ENCODE results near the gene KIF15.

- TF ChIP-seq CTCF (IDR thresholded peaks at IDR 0.05) (no peak), POLR2A (IDR thresholded peaks at IDR 0.05) (no peak)
Measured at GRCh38 chr3:44887101-44887500, 125.5 kb downstream of the KIF15 start.

Measured in esophagus squamous epithelium (tissue), 4 donors.